OCI-LY1 (cell line): ENCODE measurements around the gene C11orf65.

Source experiments
- H2AFZ ChIP-seq: fragments of 200-600 bp; sonication (generic), shearing (Covaris generic); 2 replicates; pipeline ENCODE4 v1.6.0; 2014; ENCODE audit warnings: antibody characterized with exemption, mild to moderate bottlenecking, low read length
- H3F3A ChIP-seq: fragments of 200-600 bp; sonication (generic), shearing (Covaris generic); 2 replicates; pipeline ENCODE4 v1.6.0; 2014; ENCODE audit warnings: mild to moderate bottlenecking, antibody characterized with exemption, low read length, moderate library complexity; ENCODE audit not compliant: insufficient read depth
- H3K27ac ChIP-seq: fragments of 200-600 bp; sonication (generic); 2 replicates; pipeline ENCODE4 v1.5.1; 2014; ENCODE audit warnings: low read length, mixed run types, mild to moderate bottlenecking, low read depth; ENCODE audit not compliant: poor library complexity, severe bottlenecking
- H3K27me3 ChIP-seq: fragments of 200-600 bp; sonication (generic); 2 replicates; pipeline ENCODE4 v1.6.0; 2014; ENCODE audit warnings: antibody characterized with exemption, mild to moderate bottlenecking, low read length, moderate library complexity; ENCODE audit not compliant: insufficient read depth
- H3K36me3 ChIP-seq: fragments of 200-600 bp; sonication (generic); 2 replicates; pipeline ENCODE4 v1.6.1; 2014; ENCODE audit warnings: mild to moderate bottlenecking, antibody characterized with exemption, low read length, moderate library complexity, mixed read lengths; ENCODE audit not compliant: insufficient read depth
- H3K4me1 ChIP-seq: fragments of 200-600 bp; sonication (generic); 2 replicates; pipeline ENCODE4 v1.5.1; 2014; ENCODE audit warnings: mild to moderate bottlenecking, low read length, moderate library complexity; ENCODE audit not compliant: insufficient read depth, severe bottlenecking
- H3K4me2 ChIP-seq: fragments of 200-600 bp; sonication (generic), shearing (Covaris generic); 2 replicates; pipeline ENCODE4 v1.6.1; 2014; ENCODE audit warnings: low read length
- H3K4me3 ChIP-seq: fragments of 200-600 bp; sonication (generic); 2 replicates; pipeline ENCODE4 v1.5.1; 2014; ENCODE audit warnings: low read length, low read depth, mild to moderate bottlenecking, mixed read lengths; ENCODE audit not compliant: poor library complexity, severe bottlenecking
- H3K79me2 ChIP-seq: fragments of 200-600 bp; shearing (Covaris generic); 2 replicates; pipeline ENCODE4 v1.6.1; 2016; ENCODE audit warnings: mixed run types, low read length, mixed read lengths; ENCODE audit not compliant: insufficient read depth
- H3K9ac ChIP-seq: fragments of 200-600 bp; sonication (generic), shearing (Covaris generic); 2 replicates; pipeline ENCODE4 v1.6.1; 2014; ENCODE audit warnings: mild to moderate bottlenecking, low read length, mixed read lengths
- H3K9me2 ChIP-seq: fragments of 200-600 bp; sonication (generic), shearing (Covaris generic); 2 replicates; pipeline ENCODE4 v1.6.1; 2014; ENCODE audit warnings: low read depth, mild to moderate bottlenecking, low read length, mixed read lengths
- H3K9me3 ChIP-seq: fragments of 200-600 bp; shearing (Covaris generic); 2 replicates; pipeline ENCODE4 v1.6.1; 2014; ENCODE audit warnings: low read length, mixed read lengths
- H4K20me1 ChIP-seq: fragments of 200-600 bp; sonication (generic), shearing (Covaris generic); 2 replicates; pipeline ENCODE4 v1.6.0; 2016; ENCODE audit warnings: mild to moderate bottlenecking, low read length; ENCODE audit not compliant: insufficient read depth
- CTCF ChIP-seq: fragments of 200-600 bp; sonication (generic), shearing (Covaris generic); IDR thresholded peaks from 2 replicates; pipeline ENCODE4 v1.5.1; 2017; ENCODE audit warnings: mild to moderate bottlenecking, antibody characterized with exemption, low read length, moderate library complexity, mixed read lengths
- EZH2 ChIP-seq: fragments of 200-600 bp; sonication (generic), shearing (Covaris generic); IDR thresholded peaks from 2 replicates; pipeline ENCODE4 v1.8.0; 2017; ENCODE audit warnings: borderline replicate concordance, mixed run types, mild to moderate bottlenecking, antibody characterized with exemption, low read length, moderate library complexity, mixed read lengths

The C11orf65 gene

GRCh38 chr11:108495326-108495725 lies 28.0 kb upstream of the C11orf65 start:
- Histone ChIP-seq H3K36me3 (no peaks in the 10 kb centered on the region), H3K4me1 (peaks cover 11% of the 10 kb centered on the region), H2AFZ (no peak overlapping the region), H3K4me2 (no peak overlapping the region), H3K9me3 (no peaks in the 10 kb centered on the region), H3K4me3 (no peak overlapping the region), H3K27ac (no peak overlapping the region), H3K9me2 (no peaks in the 10 kb centered on the region), H3F3A (no peaks in the 10 kb centered on the region), H3K9ac (no peak overlapping the region), H3K79me2 (no peaks in the 10 kb centered on the region), H4K20me1 (no peaks in the 10 kb centered on the region), H3K27me3 (peaks cover 9% of the 10 kb centered on the region; the same call in 1 of the 2 replicates)
- TF ChIP-seq CTCF (no peak), EZH2 (no peak)

GRCh38 chr11:108494182-108494581 lies 26.9 kb upstream of the C11orf65 start:
- no peaks in the 10 kb centered on the region for H3F3A ChIP-seq
- TF ChIP-seq CTCF (no peak), EZH2 (no peak)
- H3K9ac ChIP-seq, result no peak overlapping the region
- H3K27ac ChIP-seq, result no peak overlapping the region
- no peak overlapping the region for H2AFZ ChIP-seq
- H4K20me1 ChIP-seq, result no peaks in the 10 kb centered on the region
- no peaks in the 10 kb centered on the region for H3K9me2 ChIP-seq
- H3K4me3 ChIP-seq, result no peak overlapping the region
- H3K9me3 ChIP-seq, result no peaks in the 10 kb centered on the region
- no peaks in the 10 kb centered on the region for H3K36me3 ChIP-seq
- H3K4me1 ChIP-seq, result peaks cover 11% of the 10 kb centered on the region
- H3K27me3 ChIP-seq, result peaks cover 9% of the 10 kb centered on the region; the same call in 1 of the 2 replicates
- no peaks in the 10 kb centered on the region for H3K79me2 ChIP-seq
- H3K4me2 ChIP-seq, result no peak overlapping the region

- no peaks in the 10 kb centered on the region for H3K4me1 ChIP-seq
- no peak overlapping the region for H3K9ac ChIP-seq
- no peaks in the 10 kb centered on the region for H3K9me2 ChIP-seq
- H3K36me3 ChIP-seq, result no peaks in the 10 kb centered on the region
- no peak overlapping the region for H2AFZ ChIP-seq
- no peak overlapping the region for H3K27ac ChIP-seq
- no peaks in the 10 kb centered on the region for H3K79me2 ChIP-seq
- H4K20me1 ChIP-seq, result no peaks in the 10 kb centered on the region
- no peak for TF ChIP-seq CTCF
- no peak for TF ChIP-seq EZH2
- H3K9me3 ChIP-seq, result no peaks in the 10 kb centered on the region
- peaks cover 3% of the 10 kb centered on the region for H3K27me3 ChIP-seq
- H3F3A ChIP-seq, result no peaks in the 10 kb centered on the region
- no peak overlapping the region for H3K4me3 ChIP-seq
- no peak overlapping the region for H3K4me2 ChIP-seq
These were observed 24.6 kb upstream of the C11orf65 start for GRCh38 chr11:108491936-108492335.
